Liver (tissue), 9 donors: ENCODE measurements around the gene LSM14B. TPM values are rescaled to one million over a fixed set of nuclear protein-coding genes. Genes with fewer than 3 reads are reported as not detected.

Experiments used
- DNase-seq: peaks from one replicate; pipeline ENCODE4 v3.0.0-alpha.2; 2017; ENCODE audit warnings: low spot score
- H3K27ac ChIP-seq, 2 donors: one replicate each; pipeline ENCODE4 v1.7.0; 2013; ENCODE audit warnings: inconsistent platforms in 2 of 2, low read length in 2 of 2, control low read depth in 1 of 2, low read depth in 1 of 2, mild to moderate bottlenecking in 1 of 2
- H3K27me3 ChIP-seq, 4 donors: one replicate each; pipeline versions ENCODE4 v1.6.1 to v1.7.0; 2013; ENCODE audit warnings: low read length in 3 of 4, inconsistent platforms in 1 of 4, mild to moderate bottlenecking in 1 of 4, moderate library complexity in 1 of 4; ENCODE audit not compliant: control insufficient read depth in 4 of 4, insufficient read depth in 4 of 4
- H3K36me3 ChIP-seq, 4 donors: one replicate each; pipeline versions ENCODE4 v1.6.1 to v1.7.0; 2013; ENCODE audit warnings: low read length in 3 of 4, mild to moderate bottlenecking in 3 of 4, low read depth in 1 of 4, moderate library complexity in 1 of 4; ENCODE audit not compliant: control insufficient read depth in 4 of 4, insufficient read depth in 3 of 4
- H3K4me1 ChIP-seq, 4 donors: one replicate each; pipeline versions ENCODE4 v1.6.1 to v1.7.0; 2013; ENCODE audit warnings: low read length in 3 of 4, mild to moderate bottlenecking in 3 of 4, moderate library complexity in 1 of 4; ENCODE audit not compliant: control insufficient read depth in 4 of 4, insufficient read depth in 4 of 4
- H3K4me3 ChIP-seq, 3 donors: one replicate each; pipeline versions ENCODE4 v1.6.1 to v1.7.0; 2013; ENCODE audit warnings: low read length in 3 of 3, control low read depth in 1 of 3, low read depth in 1 of 3, mild to moderate bottlenecking in 1 of 3
- H3K9ac ChIP-seq, 2 donors: one replicate each; pipeline ENCODE4 v1.7.0; 2013; ENCODE audit warnings: low read length in 2 of 2, mild to moderate bottlenecking in 2 of 2, moderate library complexity in 2 of 2, control low read depth in 1 of 2, low read depth in 1 of 2
- H3K9me3 ChIP-seq, 4 donors: one replicate each; pipeline versions ENCODE4 v1.6.1 to v1.7.0; 2013; ENCODE audit warnings: low read length in 3 of 4; ENCODE audit not compliant: control insufficient read depth in 4 of 4
- CTCF ChIP-seq: fragments of 150-350 bp; IDR thresholded peaks from 2 replicates; pipeline ENCODE4 v1.5.1; 2017; ENCODE audit warnings: improper control_type of control experiment, low read depth, low read length; ENCODE audit not compliant: missing input control
- EGR1 ChIP-seq, 2 donors: IDR thresholded peaks; 2 replicates each; pipeline ENCODE4 v1.6.1; 2016 to 2018; ENCODE audit warnings: antibody characterized with exemption in 2 of 2, low read depth in 2 of 2
- FOXA1 ChIP-seq: IDR thresholded peaks from 2 replicates; pipeline ENCODE4 v1.6.1; 2016; ENCODE audit warnings: antibody characterized with exemption
- FOXA2 ChIP-seq: IDR thresholded peaks from 2 replicates; pipeline ENCODE4 v1.6.1; 2016; ENCODE audit warnings: antibody characterized with exemption
- GABPA ChIP-seq, 2 donors: IDR thresholded peaks in 1 of 2; conservative IDR thresholded peaks in 1 of 2; 2 replicates each; pipeline ENCODE4 v1.6.1; 2016; ENCODE audit warnings: antibody characterized with exemption in 2 of 2, mild to moderate bottlenecking in 1 of 2, moderate library complexity in 1 of 2
- HNF4A ChIP-seq, 2 donors: conservative IDR thresholded peaks; 2 replicates each; pipeline ENCODE4 v1.6.1; 2016; ENCODE audit warnings: antibody characterized with exemption in 2 of 2, mild to moderate bottlenecking in 2 of 2
- HNF4G ChIP-seq: IDR thresholded peaks from 2 replicates; pipeline ENCODE4 v1.6.1; 2016; ENCODE audit warnings: antibody characterized with exemption
- JUND ChIP-seq, 2 donors: IDR thresholded peaks; 2 replicates each; pipeline ENCODE4 v1.6.1; 2016; ENCODE audit warnings: antibody characterized with exemption in 2 of 2
- MAX ChIP-seq: IDR thresholded peaks from 2 replicates; pipeline ENCODE4 v1.6.1; 2016; ENCODE audit warnings: antibody characterized with exemption
- NR2F2 ChIP-seq: IDR thresholded peaks from 2 replicates; pipeline ENCODE4 v1.6.1; 2016; ENCODE audit warnings: antibody characterized with exemption
- RAD21 ChIP-seq, 2 donors: IDR thresholded peaks; 2 replicates each; pipeline ENCODE4 v1.6.1; 2016; ENCODE audit warnings: antibody characterized with exemption in 2 of 2, mild to moderate bottlenecking in 2 of 2
- REST ChIP-seq: IDR thresholded peaks from 2 replicates; pipeline ENCODE4 v1.6.1; 2016; ENCODE audit warnings: antibody characterized with exemption, mild to moderate bottlenecking
- RXRA ChIP-seq, 2 donors: IDR thresholded peaks; 2 replicates each; pipeline ENCODE4 v1.6.1; 2017 to 2018; ENCODE audit warnings: antibody characterized with exemption in 2 of 2, mild to moderate bottlenecking in 1 of 2
- SP1 ChIP-seq: IDR thresholded peaks from 2 replicates; pipeline ENCODE4 v1.6.1; 2018; ENCODE audit warnings: antibody characterized with exemption, mild to moderate bottlenecking
- TAF1 ChIP-seq: conservative IDR thresholded peaks from 2 replicates; pipeline ENCODE4 v1.6.1; 2016; ENCODE audit warnings: antibody characterized with exemption, mild to moderate bottlenecking
- YY1 ChIP-seq: IDR thresholded peaks from 2 replicates; pipeline ENCODE4 v1.6.1; 2016; ENCODE audit warnings: antibody characterized with exemption, mild to moderate bottlenecking
- ZBTB33 ChIP-seq: IDR thresholded peaks from 2 replicates; pipeline ENCODE4 v1.6.1; 2016; ENCODE audit warnings: antibody characterized with exemption
- WGBS: extraction: QIAGEN DNeasy Blood & Tissue Kit; methylation state at CpG from one replicate; pipeline ENCODE4 v1.1.7; 2013; 5-methylcytosine and 5-hydroxymethylcytosine counted together
- polyA plus RNA-seq, 2 donors: library from polyadenylated mRNA; stranded (reverse) in 1 of 2; unstranded in 1 of 2; fragments of 200-250 nt in 1 of 2; fragments of >200 nt in 1 of 2; fragmentation: Nextera tagmentation in 1 of 2; extraction: Ambion mirVana in 1 of 2; gene quantifications; one replicate each; pipeline versions ENCODE4 v1.2.1 to v1.2.3, GENCODE V29; 2013 to 2015
- total RNA-seq, 2 donors: library from RNA; depleted of rRNA; stranded (reverse); fragments of >200 nt; gene quantifications; one replicate each; pipeline ENCODE4 v1.2.3, GENCODE V29; 2014
- TF ChIP-seq, protein P1 (sequence below): IDR thresholded peaks from 2 replicates; pipeline ENCODE4 v1.6.1; 2016; ENCODE audit warnings: antibody characterized with exemption
- donor health status: healthy.
- donor health status: healthy.
- donor health status: healthy.
- donor health status: healthy.
- donor health status: healthy.

Gene LSM14B
- total and polyA plus RNA-seq, 4 donors, result 0.99 to 15.9 (median 13.3) TPM

GRCh38 chr20:62085206-62085605 lies 37.1 kb upstream of the LSM14B start:
- no peak overlapping the region for H3K27ac ChIP-seq
- no peak for TF ChIP-seq YY1
- TF ChIP-seq TAF1, result no peak
- no peak for TF ChIP-seq FOXA1
- no peak for TF ChIP-seq NR2F2
- TF ChIP-seq RAD21 (IDR thresholded peaks at IDR 0.05), result no peak
- TF ChIP-seq SP1, result no peak
- TF ChIP-seq HNF4A (conservative IDR thresholded peaks at IDR 0.05), result no peak
- TF ChIP-seq JUND (IDR thresholded peaks at IDR 0.05), result no peak
- TF ChIP-seq ZBTB33, result no peak
- TF ChIP-seq FOXA2, result no peak
- TF ChIP-seq REST, result no peak
- TF ChIP-seq MAX, result no peak
- TF ChIP-seq GABPA (IDR thresholded peaks at IDR 0.05 in 1 of 2, conservative IDR thresholded peaks at IDR 0.05 in 1 of 2), result no peak
- TF ChIP-seq EGR1 (IDR thresholded peaks at IDR 0.05; ENCODE audit: low read depth in 2 of 2), result no peak
- TF ChIP-seq HNF4G, result no peak
- no peak for TF ChIP-seq CTCF
- TF ChIP-seq, protein P1, sequence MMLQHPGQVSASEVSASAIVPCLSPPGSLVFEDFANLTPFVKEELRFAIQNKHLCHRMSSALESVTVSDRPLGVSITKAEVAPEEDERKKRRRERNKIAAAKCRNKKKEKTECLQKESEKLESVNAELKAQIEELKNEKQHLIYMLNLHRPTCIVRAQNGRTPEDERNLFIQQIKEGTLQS, result no peak
- no peak for TF ChIP-seq RXRA (IDR thresholded peaks at IDR 0.05)
- WGBS, result 84% methylated on average over 9 of the region's 9 CpGs

More at GRCh38 chr20:62085206-62085605, 37.1 kb upstream of the LSM14B start:
- Histone ChIP-seq H3K9ac (no peak overlapping the region), H3K36me3 (no peaks in the 10 kb centered on the region), H3K4me1 (no peaks in the 10 kb centered on the region), H3K27me3 (peaks cover 0 to 2% (median 0%) of the 10 kb centered on the region in 4 donors), H3K9me3 (peaks cover 0 to 5% (median 2%) of the 10 kb centered on the region in 4 donors), H3K4me3 (no peak overlapping the region)
- no peak for DNase-seq
